Calu3 (cell line): ENCODE results near the gene LAMTOR5. TPM values are rescaled to one million over a fixed set of nuclear protein-coding genes. Genes with fewer than 3 reads are reported as not detected.
"Not testable (repeated sequence)": the region's sequence is repeated elsewhere in the genome, so short reads cannot be mapped to it uniquely, and the experiment has no call there.

ENCODE experiments used
- BruUV-seq: library from RNA; stranded (reverse); fragments of 400-500 nt; replicated peaks from 2 replicates; lab custom pipeline; 2021; lab: Mats Ljungman, UMichigan
- CTCF ChIA-PET: fragments of 300-600 bp; sonication (Branson Sonifier 250); formaldehyde crosslinking; loops from one replicate; lab custom pipeline; 2022; ENCODE audit warnings: antibody characterized with exemption; lab: Charles Lee
- DNase-seq: peaks from one replicate; pipeline ENCODE4 v3.0.0; 2022
- H3K27ac Mint-ChIP-seq: one replicate; pipeline ENCODE4 v1.8.0; 2022; ENCODE audit warnings: mixed read lengths; ENCODE audit not compliant: unreplicated experiment
- H3K27me3 Mint-ChIP-seq: one replicate; pipeline ENCODE4 v1.8.0; 2022; ENCODE audit warnings: mixed read lengths; ENCODE audit not compliant: unreplicated experiment
- H3K36me3 Mint-ChIP-seq: one replicate; pipeline ENCODE4 v1.8.0; 2022; ENCODE audit warnings: mild to moderate bottlenecking, moderate library complexity, mixed read lengths; ENCODE audit not compliant: insufficient read depth, unreplicated experiment
- H3K4me1 Mint-ChIP-seq: one replicate; pipeline ENCODE4 v1.8.0; 2022; ENCODE audit warnings: mild to moderate bottlenecking, low read depth, mixed read lengths; ENCODE audit not compliant: unreplicated experiment
- H3K4me3 Mint-ChIP-seq: one replicate; pipeline ENCODE4 v1.8.0; 2022; ENCODE audit warnings: mild to moderate bottlenecking, low read depth, moderate library complexity, mixed read lengths; ENCODE audit not compliant: unreplicated experiment
- H3K9me3 Mint-ChIP-seq: one replicate; pipeline ENCODE4 v1.8.0; 2022; ENCODE audit warnings: low read depth, mixed read lengths; ENCODE audit not compliant: unreplicated experiment
- CTCF ChIP-seq: fragments of 200-600 bp; IDR thresholded peaks from one replicate; pipeline ENCODE4 v1.8.0; 2022; ENCODE audit warnings: antibody characterized with exemption; ENCODE audit not compliant: unreplicated experiment
- intact Hi-C: fragments of 100-400 bp; cut with micrococcal nuclease; formaldehyde crosslinking; loops from one replicate; pipeline ENCODE4 v1.10.0; 2022; ENCODE audit not compliant: unreplicated experiment
- total RNA-seq: library from RNA; stranded (reverse); gene quantifications from 2 replicates; pipeline ENCODE4 v1.2.3, GENCODE V29; 2022

The LAMTOR5 gene
- total RNA-seq, 1 experiment from 2014 or later = 87.4 TPM

- H3K27me3 Mint-ChIP-seq = peaks cover 34% of the 10 kb centered on the region
- no TSS peak for BruUV-seq
- TF ChIP-seq CTCF = no peak
- DNase-seq = no peak
- no peak overlapping the region for H3K27ac Mint-ChIP-seq
- intact Hi-C loops = no loop called here
- no peaks in the 10 kb centered on the region for H3K9me3 Mint-ChIP-seq
- CTCF ChIA-PET = no interaction called here
- H3K4me3 Mint-ChIP-seq = no peak overlapping the region
- H3K36me3 Mint-ChIP-seq = no peaks in the 10 kb centered on the region
- no peaks in the 10 kb centered on the region for H3K4me1 Mint-ChIP-seq
These were observed 12.6 kb upstream of the LAMTOR5 start for GRCh38 chr1:110420023-110420662.

- CTCF ChIA-PET = no interaction called here
- intact Hi-C loops = no loop called here
- Mint-ChIP-seq H3K27me3 (peaks cover 36% of the 10 kb centered on the region), H3K36me3 (no peaks in the 10 kb centered on the region), H3K4me3 (no peak overlapping the region), H3K4me1 (no peaks in the 10 kb centered on the region), H3K27ac (no peak overlapping the region), H3K9me3 (no peaks in the 10 kb centered on the region)
- BruUV-seq = no TSS peak
- TF ChIP-seq CTCF = no peak
- DNase-seq = no peak
These were observed 11.2 kb upstream of the LAMTOR5 start for GRCh38 chr1:110418729-110419128.

- H3K36me3 Mint-ChIP-seq, H3K4me3 Mint-ChIP-seq, BruUV-seq, intact Hi-C loops, H3K4me1 Mint-ChIP-seq, H3K9me3 Mint-ChIP-seq, DNase-seq, H3K27ac Mint-ChIP-seq: not testable (repeated sequence)
- CTCF ChIA-PET = interaction anchor here (0.6 to 4.5 kb wide), 3 partner anchors 21 to 83 kb away, joined by 4 to 37 read pairs (median 20); no protein-coding TSS in a partner anchor
- peaks cover 28% of the 10 kb centered on the region for H3K27me3 Mint-ChIP-seq
These were observed 5.6 kb upstream of the LAMTOR5 start for GRCh38 chr1:110413045-110413444.

GRCh38 chr1:110412576-110412975 is 5.1 kb upstream of the LAMTOR5 start:
- Mint-ChIP-seq H3K27ac (no peak overlapping the region), H3K9me3 (no peaks in the 10 kb centered on the region), H3K36me3 (peaks cover 4% of the 10 kb centered on the region), H3K4me1 (peaks cover 11% of the 10 kb centered on the region), H3K4me3 (no peak overlapping the region), H3K27me3 (peaks cover 28% of the 10 kb centered on the region)
- intact Hi-C loops = loop anchor here (1.0 kb wide), 2 partner anchors 48 to 84 kb away; no protein-coding TSS in a partner anchor
- TF ChIP-seq CTCF = peak; percentile 72
- CTCF ChIA-PET = interaction anchor here (0.6 to 4.5 kb wide), 4 partner anchors 21 to 83 kb away, joined by 4 to 37 read pairs (median 12); no protein-coding TSS in a partner anchor
- BruUV-seq = no TSS peak
- peak; percentile 72 for DNase-seq

GRCh38 chr1:110411173-110411735 is 3.8 kb upstream of the LAMTOR5 start:
- peaks cover 21% of the 10 kb centered on the region for H3K27me3 Mint-ChIP-seq
- no peak for DNase-seq
- no peak for TF ChIP-seq CTCF
- CTCF ChIA-PET = interaction anchor here (0.7 to 4.5 kb wide), 3 partner anchors 23 to 84 kb away, joined by 4 to 37 read pairs (median 5); no protein-coding TSS in a partner anchor
- H3K4me1 Mint-ChIP-seq = peaks cover 11% of the 10 kb centered on the region
- H3K27ac Mint-ChIP-seq = no peak overlapping the region
- intact Hi-C loops = no loop called here
- BruUV-seq = no TSS peak
- H3K36me3 Mint-ChIP-seq = peaks cover 17% of the 10 kb centered on the region
- no peak overlapping the region for H3K4me3 Mint-ChIP-seq
- no peaks in the 10 kb centered on the region for H3K9me3 Mint-ChIP-seq
